Kidney (tissue), 14 donors: Measurements from ENCODE around the gene FOXA1. TPM values are rescaled to one million over a fixed set of nuclear protein-coding genes. Genes with fewer than 3 reads are reported as not detected.

Experiments used
- DNase-seq, 5 donors: peaks; one replicate each; pipeline ENCODE4 v3.0.0-alpha.2; 2013 to 2020
- FAIRE-seq: peaks from 2 replicates; lab custom pipeline; 2012; peaks lifted over from hg19 to GRCh38; lab: Jason Lieb, UNC
- H3K27ac ChIP-seq, 2 donors: one replicate each; pipeline ENCODE4 v1.7.0; 2013; ENCODE audit warnings: low read depth in 2 of 2, low read length in 2 of 2, inconsistent platforms in 1 of 2
- H3K27me3 ChIP-seq: one replicate; pipeline ENCODE4 v1.7.1; 2013; ENCODE audit warnings: low read length, inconsistent platforms; ENCODE audit not compliant: control insufficient read depth, insufficient read depth
- H3K36me3 ChIP-seq, 3 donors: one replicate each; pipeline versions ENCODE4 v1.7.0 to v1.7.1; 2013; ENCODE audit warnings: low read length in 3 of 3, control low read depth in 1 of 3, inconsistent platforms in 1 of 3; ENCODE audit not compliant: insufficient read depth in 3 of 3, control insufficient read depth in 2 of 3
- H3K4me1 ChIP-seq, 3 donors: one replicate each; pipeline versions ENCODE4 v1.7.0 to v1.7.1; 2013; ENCODE audit warnings: low read length in 3 of 3, inconsistent platforms in 1 of 3, low read depth in 1 of 3; ENCODE audit not compliant: control insufficient read depth in 2 of 3, insufficient read depth in 2 of 3
- H3K4me3 ChIP-seq, 3 donors: one replicate each; pipeline versions ENCODE4 v1.7.0 to v1.8.1; 2013; ENCODE audit warnings: low read length in 3 of 3, control low read depth in 1 of 3, inconsistent platforms in 1 of 3
- H3K9ac ChIP-seq, 3 donors: one replicate each; pipeline versions ENCODE4 v1.7.0 to v1.7.1; 2013; ENCODE audit warnings: low read length in 3 of 3, control low read depth in 1 of 3, inconsistent platforms in 1 of 3
- H3K9me3 ChIP-seq, 3 donors: one replicate each; pipeline versions ENCODE4 v1.7.0 to v1.7.1; 2013; ENCODE audit warnings: low read length in 3 of 3, control low read depth in 1 of 3, inconsistent platforms in 1 of 3; ENCODE audit not compliant: control insufficient read depth in 2 of 3, insufficient read depth in 1 of 3
- intact Hi-C: fragments of 100-400 bp; cut with DNase I; formaldehyde crosslinking; loops from one replicate; pipeline ENCODE4 v1.11.1; 2022
- polyA plus RNA-seq: library from polyadenylated mRNA; stranded (reverse); fragments of 350-450 nt; fragmentation: Illumina TruSeq; extraction: RNeasy Lipid Tissue Mini Kit (QIAGEN cat#74804); gene quantifications from one replicate; pipeline ENCODE4 v1.2.3, GENCODE V29; 2014; ENCODE audit warnings: low read depth, low replicate concordance; ENCODE audit not compliant: insufficient read depth
- total RNA-seq: library from RNA; stranded (reverse); fragmentation: NEBNext Ultra II Directional; extraction: Animal tissue kit (Norgen Biotek cat#: 25700); gene quantifications from one replicate; pipeline ENCODE4 v1.2.1, GENCODE V29; 2021
- TF ChIP-seq, protein P1 (sequence below): IDR thresholded peaks from 3 replicates; pipeline ENCODE4 v1.5.1; 2012; ENCODE audit warnings: mild to moderate bottlenecking, moderate library complexity, borderline replicate concordance; ENCODE audit not compliant: insufficient read depth; ENCODE audit errors: extremely low read depth
- donor health status: control.
- donor health status: control.
- donor health status: control.
- donor health status: control.
- donor health status: control.
- donor health status: DM: yes; HTN: yes; CAD: no.
- donor health status: Normal renal cell carcinoma (clear cell type).

Gene FOXA1
- total and polyA plus RNA-seq, 2 donors from 2014 or later, result not detected

DNA sequence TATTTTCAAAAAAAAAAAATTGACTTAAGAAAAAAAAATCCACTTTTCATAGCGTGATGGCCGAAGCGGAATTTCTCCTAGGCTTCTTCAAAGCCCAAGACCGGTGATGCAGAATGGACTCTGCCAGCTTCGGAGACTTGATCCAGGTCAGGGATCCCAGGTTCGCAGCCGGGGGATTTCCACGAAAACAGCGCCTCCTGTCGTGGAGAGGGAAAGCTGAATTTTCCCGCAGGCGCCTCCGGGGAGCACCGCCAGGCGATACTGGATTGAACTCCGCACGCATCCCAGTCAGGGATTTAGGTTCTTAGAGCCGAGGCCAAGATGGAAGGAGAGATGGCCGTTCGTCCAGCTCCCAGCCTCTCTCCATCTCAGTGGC, 2.5 kb upstream of the FOXA1 start:
- Histone ChIP-seq H3K4me1 (peaks cover 0 to 9% (median 0%) of the 10 kb centered on the region in 3 donors), H3K9ac (no peak overlapping the region), H3K27me3 (peaks cover 84% of the 10 kb centered on the region), H3K4me3 (no peak overlapping the region), H3K9me3 (no peaks in the 10 kb centered on the region), H3K36me3 (no peaks in the 10 kb centered on the region), H3K27ac (no peak overlapping the region)
- intact Hi-C loops, result no loop called here
- TF ChIP-seq, protein P1, sequence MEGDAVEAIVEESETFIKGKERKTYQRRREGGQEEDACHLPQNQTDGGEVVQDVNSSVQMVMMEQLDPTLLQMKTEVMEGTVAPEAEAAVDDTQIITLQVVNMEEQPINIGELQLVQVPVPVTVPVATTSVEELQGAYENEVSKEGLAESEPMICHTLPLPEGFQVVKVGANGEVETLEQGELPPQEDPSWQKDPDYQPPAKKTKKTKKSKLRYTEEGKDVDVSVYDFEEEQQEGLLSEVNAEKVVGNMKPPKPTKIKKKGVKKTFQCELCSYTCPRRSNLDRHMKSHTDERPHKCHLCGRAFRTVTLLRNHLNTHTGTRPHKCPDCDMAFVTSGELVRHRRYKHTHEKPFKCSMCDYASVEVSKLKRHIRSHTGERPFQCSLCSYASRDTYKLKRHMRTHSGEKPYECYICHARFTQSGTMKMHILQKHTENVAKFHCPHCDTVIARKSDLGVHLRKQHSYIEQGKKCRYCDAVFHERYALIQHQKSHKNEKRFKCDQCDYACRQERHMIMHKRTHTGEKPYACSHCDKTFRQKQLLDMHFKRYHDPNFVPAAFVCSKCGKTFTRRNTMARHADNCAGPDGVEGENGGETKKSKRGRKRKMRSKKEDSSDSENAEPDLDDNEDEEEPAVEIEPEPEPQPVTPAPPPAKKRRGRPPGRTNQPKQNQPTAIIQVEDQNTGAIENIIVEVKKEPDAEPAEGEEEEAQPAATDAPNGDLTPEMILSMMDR, result no peak
- DNase-seq (peak in 2 of 5 donors; percentile 33 to 34), FAIRE-seq (no peak)

DNA sequence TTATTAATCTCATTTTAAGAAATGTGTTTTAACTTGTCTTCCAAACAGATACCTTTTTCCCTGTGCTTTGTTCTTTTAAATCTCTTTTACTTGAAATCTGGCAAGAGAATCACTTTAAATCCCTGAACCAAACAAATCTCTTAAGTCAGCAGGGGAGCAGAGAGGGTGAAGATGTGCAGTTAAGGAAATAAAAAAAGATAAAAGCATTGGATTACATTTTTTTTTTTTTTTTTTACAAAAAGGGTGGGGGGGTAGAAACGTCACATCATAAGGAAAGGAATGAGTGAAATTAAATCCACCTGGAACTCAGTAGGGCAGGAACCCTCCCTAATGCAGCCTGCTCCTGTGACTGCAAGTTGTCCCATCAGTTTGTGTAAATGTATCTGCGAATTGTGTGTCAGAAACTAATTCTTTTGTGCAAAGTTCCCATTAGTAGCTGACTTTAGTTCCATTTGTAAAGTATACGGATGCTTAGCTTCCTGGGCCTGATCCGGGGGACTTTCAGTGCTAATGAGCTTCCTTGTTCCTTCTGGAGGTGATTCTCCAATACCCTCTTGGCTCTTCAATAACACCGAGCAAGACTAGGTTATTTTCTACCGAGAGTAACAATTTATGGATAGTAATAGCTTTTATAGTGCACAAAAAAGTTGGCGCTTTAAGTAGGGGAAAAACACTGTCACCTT, 1.9 kb upstream of the FOXA1 start:
- FAIRE-seq, result no peak

DNA sequence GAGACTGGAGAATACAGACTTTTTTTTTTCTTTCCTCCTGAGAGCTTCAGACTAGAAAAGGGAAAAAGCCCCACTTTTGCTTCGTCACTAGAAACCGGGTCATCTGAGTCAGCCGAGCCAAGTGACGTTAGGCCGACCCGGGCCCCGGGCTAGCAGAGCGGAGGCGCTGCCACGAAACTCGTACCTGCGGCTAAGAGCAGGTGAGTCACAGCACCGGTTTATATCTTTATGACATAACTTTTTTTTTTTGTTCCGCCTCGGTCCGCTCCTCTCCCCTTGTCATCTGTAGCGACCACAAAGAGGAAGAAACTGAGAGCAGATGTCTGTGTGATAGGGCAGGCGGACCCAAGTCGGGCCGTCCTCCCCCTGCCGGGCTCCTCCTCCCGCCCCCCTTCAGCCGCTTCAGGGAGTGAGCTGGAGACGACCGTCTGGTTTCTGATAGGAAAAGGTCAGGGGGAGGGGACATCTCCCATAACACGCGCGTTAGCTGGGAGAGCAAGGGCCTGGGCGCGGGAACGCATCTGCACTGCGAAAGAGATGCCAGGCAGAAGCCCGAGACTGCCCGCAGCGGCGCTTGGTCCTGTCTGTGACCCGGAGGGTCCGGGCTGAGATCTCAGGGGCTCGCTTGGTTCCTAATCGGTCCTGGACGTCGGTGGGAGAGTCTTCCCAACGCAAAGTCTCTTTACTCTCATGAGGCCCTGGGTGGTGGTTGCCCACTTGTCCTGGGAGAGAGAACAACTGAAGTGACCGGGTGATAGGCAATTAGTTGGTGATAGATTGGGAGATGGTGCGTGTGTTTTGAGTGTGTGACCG, 966 bp upstream of the FOXA1 start:
- H3K27ac ChIP-seq, result no peak overlapping the region
- DNase-seq (peak; percentile 29 to 72 (median 45)), FAIRE-seq (no peak)
- intact Hi-C loops, result no loop called here
- TF ChIP-seq, protein P1, result no peak
- H3K36me3 ChIP-seq, result no peaks in the 10 kb centered on the region
- peaks cover 0 to 9% (median 0%) of the 10 kb centered on the region in 3 donors for H3K4me1 ChIP-seq
- no peak overlapping the region for H3K4me3 ChIP-seq
- peaks cover 76% of the 10 kb centered on the region for H3K27me3 ChIP-seq
- H3K9me3 ChIP-seq, result no peaks in the 10 kb centered on the region
- no peak overlapping the region for H3K9ac ChIP-seq

More for the DNA sequence above, 1.9 kb upstream of the FOXA1 start:
- Histone ChIP-seq H3K36me3 (no peaks in the 10 kb centered on the region), H3K9me3 (no peaks in the 10 kb centered on the region), H3K9ac (no peak overlapping the region), H3K27me3 (peaks cover 83% of the 10 kb centered on the region), H3K4me3 (no peak overlapping the region), H3K4me1 (peaks cover 0 to 9% (median 0%) of the 10 kb centered on the region in 3 donors), H3K27ac (no peak overlapping the region)
- DNase-seq, result no peak
- TF ChIP-seq, protein P1, result no peak
- intact Hi-C loops, result no loop called here
